Spleen (tissue), 7 donors: ENCODE data around the gene EZH2.

Experiments used
- POLR2A ChIP-seq, 3 donors: fragments of 450-650 bp; IDR thresholded peaks; one replicate each; pipeline ENCODE4 v1.5.1; 2017; ENCODE audit warnings: antibody characterized with exemption in 3 of 3, mild to moderate bottlenecking in 1 of 3
- TF ChIP-seq, protein P1 (sequence below), 11 experiments: fragments of 200-600 bp in 7 of 11; fragments of 450-650 bp in 4 of 11; sonication (generic) in 4 of 11; IDR thresholded peaks in 8 of 11; conservative IDR thresholded peaks in 3 of 11; 1 replicate in 7 of 11; 2 replicates in 4 of 11; pipeline versions ENCODE4 v1.4.0 to v1.8.0; 2016 to 2021; ENCODE audit warnings: antibody characterized with exemption in 11 of 11, inconsistent platforms in 4 of 11, mild to moderate bottlenecking in 1 of 11
- donor health status: DM: no; HTN: no; CAD: no; lungs with moderate emphysema.
- donor health status: DM: no; HTN: no; CAD: no.
- donor health status: DM: no; HTN: no; CAD: no.

DNA sequence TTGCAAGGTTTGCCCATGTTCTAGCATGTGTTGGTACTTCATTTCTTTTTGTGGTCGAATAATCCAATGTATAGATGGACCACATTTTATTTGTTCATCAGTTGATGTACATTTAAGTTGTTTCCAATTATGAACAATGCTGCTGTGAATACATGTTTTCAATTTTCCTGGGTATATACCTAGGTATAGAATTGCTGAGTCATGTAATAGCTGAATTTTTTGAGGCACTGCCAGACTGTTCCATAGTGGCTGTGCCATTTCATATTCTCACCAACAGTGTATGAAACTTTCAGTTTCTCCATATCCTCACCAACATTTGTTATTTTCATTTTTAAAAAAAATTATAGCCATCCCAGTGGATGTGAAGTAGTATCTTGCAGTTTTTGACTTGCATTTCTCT lies 90.5 kb downstream of the EZH2 start:
- TF ChIP-seq POLR2A (IDR thresholded peaks at IDR 0.05): no peak
- TF ChIP-seq, protein P1, sequence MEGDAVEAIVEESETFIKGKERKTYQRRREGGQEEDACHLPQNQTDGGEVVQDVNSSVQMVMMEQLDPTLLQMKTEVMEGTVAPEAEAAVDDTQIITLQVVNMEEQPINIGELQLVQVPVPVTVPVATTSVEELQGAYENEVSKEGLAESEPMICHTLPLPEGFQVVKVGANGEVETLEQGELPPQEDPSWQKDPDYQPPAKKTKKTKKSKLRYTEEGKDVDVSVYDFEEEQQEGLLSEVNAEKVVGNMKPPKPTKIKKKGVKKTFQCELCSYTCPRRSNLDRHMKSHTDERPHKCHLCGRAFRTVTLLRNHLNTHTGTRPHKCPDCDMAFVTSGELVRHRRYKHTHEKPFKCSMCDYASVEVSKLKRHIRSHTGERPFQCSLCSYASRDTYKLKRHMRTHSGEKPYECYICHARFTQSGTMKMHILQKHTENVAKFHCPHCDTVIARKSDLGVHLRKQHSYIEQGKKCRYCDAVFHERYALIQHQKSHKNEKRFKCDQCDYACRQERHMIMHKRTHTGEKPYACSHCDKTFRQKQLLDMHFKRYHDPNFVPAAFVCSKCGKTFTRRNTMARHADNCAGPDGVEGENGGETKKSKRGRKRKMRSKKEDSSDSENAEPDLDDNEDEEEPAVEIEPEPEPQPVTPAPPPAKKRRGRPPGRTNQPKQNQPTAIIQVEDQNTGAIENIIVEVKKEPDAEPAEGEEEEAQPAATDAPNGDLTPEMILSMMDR (IDR thresholded peaks at IDR 0.05 in 8 of 11, conservative IDR thresholded peaks at IDR 0.05 in 3 of 11): no peak
